GM23338 (cell line): ENCODE measurements around the gene MGRN1. TPM values are rescaled to one million over a fixed set of nuclear protein-coding genes. Genes with fewer than 3 reads are reported as not detected.

ENCODE experiments used
- ATAC-seq: fragments of 200-7000 bp; cut with Tn5 transposase; 3 replicates; pipeline ENCODE4 v1.9.1; 2020
- DNase-seq: peaks from one replicate; pipeline ENCODE4 v3.0.0-alpha.2; 2015; ENCODE audit warnings: low spot score
- H2AFZ ChIP-seq: fragments of 200-600 bp; sonication (generic); 2 replicates; pipeline ENCODE4 v1.8.0; 2016; ENCODE audit warnings: antibody characterized with exemption, mild to moderate bottlenecking, moderate library complexity
- H3F3A ChIP-seq: fragments of 200-600 bp; sonication (generic); replicated peaks from 2 replicates; pipeline ENCODE4 v1.8.0; 2017; ENCODE audit warnings: antibody characterized with exemption, mixed run types, low read depth
- H3K27ac ChIP-seq: fragments of 200-600 bp; sonication (generic); 2 replicates; pipeline ENCODE4 v1.6.1; 2016; ENCODE audit warnings: low read depth
- H3K27me3 ChIP-seq: fragments of 200-600 bp; sonication (generic); 2 replicates; pipeline ENCODE4 v1.8.0; 2016; ENCODE audit warnings: mild to moderate bottlenecking, mixed run types, moderate library complexity; ENCODE audit not compliant: insufficient read depth
- H3K36me3 ChIP-seq: fragments of 200-600 bp; sonication (generic); 2 replicates; pipeline ENCODE4 v1.8.0; 2016; ENCODE audit warnings: mild to moderate bottlenecking; ENCODE audit not compliant: insufficient read depth
- H3K4me1 ChIP-seq: fragments of 200-600 bp; sonication (generic); 2 replicates; pipeline ENCODE4 v1.8.0; 2016; ENCODE audit warnings: mild to moderate bottlenecking, moderate library complexity; ENCODE audit not compliant: insufficient read depth
- H3K4me2 ChIP-seq: fragments of 200-600 bp; sonication (generic); 2 replicates; pipeline ENCODE4 v1.7.1; 2017; ENCODE audit warnings: mixed run types
- H3K4me3 ChIP-seq: fragments of 200-600 bp; sonication (generic); 2 replicates; pipeline ENCODE4 v1.6.1; 2016; ENCODE audit warnings: mixed run types
- H3K79me2 ChIP-seq: fragments of 200-600 bp; sonication (generic); replicated peaks from 2 replicates; pipeline ENCODE4 v1.8.0; 2017; ENCODE audit warnings: mild to moderate bottlenecking; ENCODE audit not compliant: insufficient read depth
- H3K9me2 ChIP-seq: fragments of 200-600 bp; sonication (generic); 2 replicates; pipeline ENCODE4 v1.8.0; 2017; ENCODE audit not compliant: insufficient read depth
- H4K20me1 ChIP-seq: fragments of 200-600 bp; sonication (generic); replicated peaks from 2 replicates; pipeline ENCODE4 v1.8.0; 2017; ENCODE audit warnings: mild to moderate bottlenecking; ENCODE audit not compliant: insufficient read depth
- H3K27ac Mint-ChIP-seq: 2 replicates; pipeline ENCODE4 v1.8.0; 2020; ENCODE audit warnings: inconsistent platforms, mild to moderate bottlenecking, moderate library complexity, mixed read lengths
- H3K27me3 Mint-ChIP-seq: 3 replicates; pipeline ENCODE4 v1.8.0; 2022; ENCODE audit warnings: low read depth, mild to moderate bottlenecking, moderate library complexity, mixed read lengths, inconsistent platforms; ENCODE audit not compliant: insufficient read depth, poor library complexity
- H3K36me3 Mint-ChIP-seq: 3 replicates; pipeline ENCODE4 v1.8.0; 2021; ENCODE audit warnings: low read depth, mild to moderate bottlenecking, inconsistent platforms, moderate library complexity, mixed read lengths
- H3K4me1 Mint-ChIP-seq: 3 replicates; pipeline ENCODE4 v1.8.0; 2020; ENCODE audit warnings: mild to moderate bottlenecking, inconsistent platforms, mixed read lengths
- H3K4me3 Mint-ChIP-seq: 3 replicates; pipeline ENCODE4 v1.8.0; 2021; ENCODE audit warnings: moderate library complexity, mild to moderate bottlenecking, inconsistent platforms, mixed read lengths
- H3K9me3 Mint-ChIP-seq: 3 replicates; pipeline ENCODE4 v1.8.0; 2020; ENCODE audit warnings: moderate library complexity, mild to moderate bottlenecking, inconsistent platforms, mixed read lengths
- CREB1 ChIP-seq: fragments of 250-450 bp; sonication (Bioruptor Pico); IDR thresholded peaks from 2 replicates; pipeline ENCODE4 v1.5.0; 2020; ENCODE audit warnings: low read depth, mild to moderate bottlenecking, moderate library complexity
- EZH2 ChIP-seq: fragments of 200-600 bp; sonication (generic); IDR thresholded peaks from one replicate; pipeline ENCODE4 v1.8.0; 2017; ENCODE audit warnings: antibody characterized with exemption, mild to moderate bottlenecking, low read depth; ENCODE audit not compliant: unreplicated experiment
- EZH2phosphoT487 ChIP-seq: fragments of 200-600 bp; sonication (generic); IDR thresholded peaks from one replicate; pipeline ENCODE4 v1.8.1; 2018; ENCODE audit warnings: antibody characterized with exemption; ENCODE audit not compliant: unreplicated experiment
- JUNB ChIP-seq: IDR thresholded peaks from one replicate; pipeline ENCODE4 v1.6.1; 2016; ENCODE audit warnings: antibody characterized with exemption; ENCODE audit not compliant: unreplicated experiment
- NANOG ChIP-seq: IDR thresholded peaks from 2 replicates; pipeline ENCODE4 v1.6.1; 2016; ENCODE audit warnings: antibody characterized with exemption, borderline replicate concordance
- POLR2AphosphoS5 ChIP-seq: IDR thresholded peaks from 2 replicates; pipeline ENCODE4 v1.6.1; 2016; ENCODE audit warnings: antibody characterized with exemption, low read depth
- STAT1 ChIP-seq: IDR thresholded peaks from one replicate; pipeline ENCODE4 v1.6.1; 2016; ENCODE audit warnings: antibody characterized with exemption; ENCODE audit not compliant: unreplicated experiment
- ZNF114 ChIP-seq: fragments of 250-450 bp; sonication (Bioruptor Pico); IDR thresholded peaks from 2 replicates; pipeline ENCODE4 v1.5.0; 2020; ENCODE audit warnings: mild to moderate bottlenecking, moderate library complexity
- ZNF331 ChIP-seq: fragments of 250-450 bp; sonication (Bioruptor Pico); IDR thresholded peaks from 2 replicates; pipeline ENCODE4 v1.5.0; 2020; ENCODE audit warnings: low read depth, mild to moderate bottlenecking, moderate library complexity
- polyA plus RNA-seq: library from polyadenylated mRNA; unstranded; fragments of >200 nt; fragmentation: Nextera tagmentation; extraction: Ambion mirVana; gene quantifications from 2 replicates; pipeline ENCODE4 v1.2.1, GENCODE V29; 2016
- total RNA-seq: library from RNA; depleted of rRNA; stranded (reverse); fragments of >200 nt; shearing (Covaris generic); gene quantifications from 2 replicates; pipeline ENCODE4 v1.2.3, GENCODE V29; 2014
- TF ChIP-seq, protein P1 (sequence below), 2 experiments: fragments of 200-600 bp in 1 of 2; sonication (generic) in 1 of 2; conservative IDR thresholded peaks; 2 replicates each; pipeline versions ENCODE4 v1.5.1 to v1.6.1; 2016 to 2017; ENCODE audit warnings: antibody characterized with exemption in 2 of 2, low read depth in 2 of 2, mild to moderate bottlenecking in 2 of 2, moderate library complexity in 1 of 2
- TF ChIP-seq, protein P2 (sequence below): fragments of 250-450 bp; sonication (Bioruptor Pico); IDR thresholded peaks from 2 replicates; pipeline ENCODE4 v1.5.0; 2020; ENCODE audit warnings: mild to moderate bottlenecking, moderate library complexity
- TF ChIP-seq, protein P3 (sequence below): IDR thresholded peaks from one replicate; pipeline ENCODE4 v1.6.1; 2018; ENCODE audit warnings: antibody characterized with exemption; ENCODE audit not compliant: unreplicated experiment
- TF ChIP-seq, protein P4 (sequence below): IDR thresholded peaks from 2 replicates; pipeline ENCODE4 v1.6.1; 2016; ENCODE audit warnings: antibody characterized with exemption

MGRN1 gene
- total and polyA plus RNA-seq, 2 experiments from 2014 or later: 13.1 to 71.8 TPM

DNA sequence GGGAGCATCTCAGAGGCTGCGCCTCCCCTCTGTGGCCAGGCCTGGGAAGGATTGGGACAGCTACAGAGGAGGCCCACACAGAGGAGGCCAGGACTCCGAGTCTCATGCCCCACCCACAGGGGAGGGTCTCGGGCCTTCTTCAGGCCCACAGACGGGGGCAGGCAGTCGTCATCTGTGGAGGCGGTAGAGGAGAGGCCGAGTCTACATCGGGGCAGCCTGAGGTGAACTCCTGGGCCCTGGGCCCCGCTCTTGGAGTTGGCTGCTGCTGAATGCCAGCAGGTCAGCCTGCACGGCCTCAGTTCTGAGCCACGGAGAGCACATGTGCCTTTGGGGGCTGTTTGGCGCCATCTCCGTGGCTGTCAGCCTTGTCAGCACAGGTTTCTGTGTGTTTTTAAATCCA lies 60.7 kb downstream of the MGRN1 start:
- Histone ChIP-seq H3K36me3 (no peaks in the 10 kb centered on the region), H3K4me2 (no peak overlapping the region), H3K27ac (no peak overlapping the region), H3K4me3 (no peak overlapping the region), H2AFZ (no peak overlapping the region), H3K79me2 (no peaks in the 10 kb centered on the region), H3K4me1 (no peaks in the 10 kb centered on the region), H3K9me2 (no peaks in the 10 kb centered on the region), H3K27me3 (no peaks in the 10 kb centered on the region), H3F3A (no peaks in the 10 kb centered on the region), H4K20me1 (no peaks in the 10 kb centered on the region)
- Mint-ChIP-seq H3K4me3 (no peak overlapping the region), H3K9me3 (no peaks in the 10 kb centered on the region), H3K27ac (no peak overlapping the region), H3K27me3 (peaks cover 11% of the 10 kb centered on the region), H3K36me3 (peaks cover 13% of the 10 kb centered on the region; the same call in 2 of the 3 replicates), H3K4me1 (no peaks in the 10 kb centered on the region)
- DNase-seq: no peak
- ATAC-seq: no peak
- TF ChIP-seq JUNB: no peak
- TF ChIP-seq EZH2phosphoT487: no peak
- no peak for TF ChIP-seq POLR2AphosphoS5
- TF ChIP-seq, protein P1, sequence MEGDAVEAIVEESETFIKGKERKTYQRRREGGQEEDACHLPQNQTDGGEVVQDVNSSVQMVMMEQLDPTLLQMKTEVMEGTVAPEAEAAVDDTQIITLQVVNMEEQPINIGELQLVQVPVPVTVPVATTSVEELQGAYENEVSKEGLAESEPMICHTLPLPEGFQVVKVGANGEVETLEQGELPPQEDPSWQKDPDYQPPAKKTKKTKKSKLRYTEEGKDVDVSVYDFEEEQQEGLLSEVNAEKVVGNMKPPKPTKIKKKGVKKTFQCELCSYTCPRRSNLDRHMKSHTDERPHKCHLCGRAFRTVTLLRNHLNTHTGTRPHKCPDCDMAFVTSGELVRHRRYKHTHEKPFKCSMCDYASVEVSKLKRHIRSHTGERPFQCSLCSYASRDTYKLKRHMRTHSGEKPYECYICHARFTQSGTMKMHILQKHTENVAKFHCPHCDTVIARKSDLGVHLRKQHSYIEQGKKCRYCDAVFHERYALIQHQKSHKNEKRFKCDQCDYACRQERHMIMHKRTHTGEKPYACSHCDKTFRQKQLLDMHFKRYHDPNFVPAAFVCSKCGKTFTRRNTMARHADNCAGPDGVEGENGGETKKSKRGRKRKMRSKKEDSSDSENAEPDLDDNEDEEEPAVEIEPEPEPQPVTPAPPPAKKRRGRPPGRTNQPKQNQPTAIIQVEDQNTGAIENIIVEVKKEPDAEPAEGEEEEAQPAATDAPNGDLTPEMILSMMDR (conservative IDR thresholded peaks at IDR 0.05; ENCODE audit: low read depth in 2 of 2): no peak
- no peak for TF ChIP-seq STAT1
- TF ChIP-seq, protein P2, sequence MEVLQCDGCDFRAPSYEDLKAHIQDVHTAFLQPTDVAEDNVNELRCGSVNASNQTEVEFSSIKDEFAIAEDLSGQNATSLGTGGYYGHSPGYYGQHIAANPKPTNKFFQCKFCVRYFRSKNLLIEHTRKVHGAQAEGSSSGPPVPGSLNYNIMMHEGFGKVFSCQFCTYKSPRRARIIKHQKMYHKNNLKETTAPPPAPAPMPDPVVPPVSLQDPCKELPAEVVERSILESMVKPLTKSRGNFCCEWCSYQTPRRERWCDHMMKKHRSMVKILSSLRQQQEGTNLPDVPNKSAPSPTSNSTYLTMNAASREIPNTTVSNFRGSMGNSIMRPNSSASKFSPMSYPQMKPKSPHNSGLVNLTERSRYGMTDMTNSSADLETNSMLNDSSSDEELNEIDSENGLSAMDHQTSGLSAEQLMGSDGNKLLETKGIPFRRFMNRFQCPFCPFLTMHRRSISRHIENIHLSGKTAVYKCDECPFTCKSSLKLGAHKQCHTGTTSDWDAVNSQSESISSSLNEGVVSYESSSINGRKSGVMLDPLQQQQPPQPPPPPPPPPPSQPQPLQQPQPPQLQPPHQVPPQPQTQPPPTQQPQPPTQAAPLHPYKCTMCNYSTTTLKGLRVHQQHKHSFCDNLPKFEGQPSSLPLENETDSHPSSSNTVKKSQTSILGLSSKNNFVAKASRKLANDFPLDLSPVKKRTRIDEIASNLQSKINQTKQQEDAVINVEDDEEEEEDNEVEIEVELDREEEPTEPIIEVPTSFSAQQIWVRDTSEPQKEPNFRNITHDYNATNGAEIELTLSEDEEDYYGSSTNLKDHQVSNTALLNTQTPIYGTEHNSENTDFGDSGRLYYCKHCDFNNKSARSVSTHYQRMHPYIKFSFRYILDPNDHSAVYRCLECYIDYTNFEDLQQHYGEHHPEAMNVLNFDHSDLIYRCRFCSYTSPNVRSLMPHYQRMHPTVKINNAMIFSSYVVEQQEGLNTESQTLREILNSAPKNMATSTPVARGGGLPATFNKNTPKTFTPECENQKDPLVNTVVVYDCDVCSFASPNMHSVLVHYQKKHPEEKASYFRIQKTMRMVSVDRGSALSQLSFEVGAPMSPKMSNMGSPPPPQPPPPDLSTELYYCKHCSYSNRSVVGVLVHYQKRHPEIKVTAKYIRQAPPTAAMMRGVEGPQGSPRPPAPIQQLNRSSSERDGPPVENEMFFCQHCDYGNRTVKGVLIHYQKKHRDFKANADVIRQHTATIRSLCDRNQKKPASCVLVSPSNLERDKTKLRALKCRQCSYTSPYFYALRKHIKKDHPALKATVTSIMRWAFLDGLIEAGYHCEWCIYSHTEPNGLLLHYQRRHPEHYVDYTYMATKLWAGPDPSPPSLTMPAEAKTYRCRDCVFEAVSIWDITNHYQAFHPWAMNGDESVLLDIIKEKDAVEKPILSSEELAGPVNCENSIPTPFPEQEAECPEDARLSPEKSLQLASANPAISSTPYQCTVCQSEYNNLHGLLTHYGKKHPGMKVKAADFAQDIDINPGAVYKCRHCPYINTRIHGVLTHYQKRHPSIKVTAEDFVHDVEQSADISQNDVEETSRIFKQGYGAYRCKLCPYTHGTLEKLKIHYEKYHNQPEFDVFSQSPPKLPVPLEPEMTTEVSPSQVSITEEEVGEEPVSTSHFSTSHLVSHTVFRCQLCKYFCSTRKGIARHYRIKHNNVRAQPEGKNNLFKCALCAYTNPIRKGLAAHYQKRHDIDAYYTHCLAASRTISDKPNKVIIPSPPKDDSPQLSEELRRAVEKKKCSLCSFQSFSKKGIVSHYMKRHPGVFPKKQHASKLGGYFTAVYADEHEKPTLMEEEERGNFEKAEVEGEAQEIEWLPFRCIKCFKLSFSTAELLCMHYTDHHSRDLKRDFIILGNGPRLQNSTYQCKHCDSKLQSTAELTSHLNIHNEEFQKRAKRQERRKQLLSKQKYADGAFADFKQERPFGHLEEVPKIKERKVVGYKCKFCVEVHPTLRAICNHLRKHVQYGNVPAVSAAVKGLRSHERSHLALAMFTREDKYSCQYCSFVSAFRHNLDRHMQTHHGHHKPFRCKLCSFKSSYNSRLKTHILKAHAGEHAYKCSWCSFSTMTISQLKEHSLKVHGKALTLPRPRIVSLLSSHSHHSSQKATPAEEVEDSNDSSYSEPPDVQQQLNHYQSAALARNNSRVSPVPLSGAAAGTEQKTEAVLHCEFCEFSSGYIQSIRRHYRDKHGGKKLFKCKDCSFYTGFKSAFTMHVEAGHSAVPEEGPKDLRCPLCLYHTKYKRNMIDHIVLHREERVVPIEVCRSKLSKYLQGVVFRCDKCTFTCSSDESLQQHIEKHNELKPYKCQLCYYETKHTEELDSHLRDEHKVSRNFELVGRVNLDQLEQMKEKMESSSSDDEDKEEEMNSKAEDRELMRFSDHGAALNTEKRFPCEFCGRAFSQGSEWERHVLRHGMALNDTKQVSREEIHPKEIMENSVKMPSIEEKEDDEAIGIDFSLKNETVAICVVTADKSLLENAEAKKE: no peak
- TF ChIP-seq ZNF331 (CRISPR knock-in tag): no peak
- TF ChIP-seq EZH2: no peak
- no peak for TF ChIP-seq ZNF114
- no peak for TF ChIP-seq NANOG
- TF ChIP-seq, protein P3, sequence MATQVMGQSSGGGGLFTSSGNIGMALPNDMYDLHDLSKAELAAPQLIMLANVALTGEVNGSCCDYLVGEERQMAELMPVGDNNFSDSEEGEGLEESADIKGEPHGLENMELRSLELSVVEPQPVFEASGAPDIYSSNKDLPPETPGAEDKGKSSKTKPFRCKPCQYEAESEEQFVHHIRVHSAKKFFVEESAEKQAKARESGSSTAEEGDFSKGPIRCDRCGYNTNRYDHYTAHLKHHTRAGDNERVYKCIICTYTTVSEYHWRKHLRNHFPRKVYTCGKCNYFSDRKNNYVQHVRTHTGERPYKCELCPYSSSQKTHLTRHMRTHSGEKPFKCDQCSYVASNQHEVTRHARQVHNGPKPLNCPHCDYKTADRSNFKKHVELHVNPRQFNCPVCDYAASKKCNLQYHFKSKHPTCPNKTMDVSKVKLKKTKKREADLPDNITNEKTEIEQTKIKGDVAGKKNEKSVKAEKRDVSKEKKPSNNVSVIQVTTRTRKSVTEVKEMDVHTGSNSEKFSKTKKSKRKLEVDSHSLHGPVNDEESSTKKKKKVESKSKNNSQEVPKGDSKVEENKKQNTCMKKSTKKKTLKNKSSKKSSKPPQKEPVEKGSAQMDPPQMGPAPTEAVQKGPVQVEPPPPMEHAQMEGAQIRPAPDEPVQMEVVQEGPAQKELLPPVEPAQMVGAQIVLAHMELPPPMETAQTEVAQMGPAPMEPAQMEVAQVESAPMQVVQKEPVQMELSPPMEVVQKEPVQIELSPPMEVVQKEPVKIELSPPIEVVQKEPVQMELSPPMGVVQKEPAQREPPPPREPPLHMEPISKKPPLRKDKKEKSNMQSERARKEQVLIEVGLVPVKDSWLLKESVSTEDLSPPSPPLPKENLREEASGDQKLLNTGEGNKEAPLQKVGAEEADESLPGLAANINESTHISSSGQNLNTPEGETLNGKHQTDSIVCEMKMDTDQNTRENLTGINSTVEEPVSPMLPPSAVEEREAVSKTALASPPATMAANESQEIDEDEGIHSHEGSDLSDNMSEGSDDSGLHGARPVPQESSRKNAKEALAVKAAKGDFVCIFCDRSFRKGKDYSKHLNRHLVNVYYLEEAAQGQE: no peak
- no peak for TF ChIP-seq CREB1 (CRISPR knock-in tag)
- TF ChIP-seq, protein P4, sequence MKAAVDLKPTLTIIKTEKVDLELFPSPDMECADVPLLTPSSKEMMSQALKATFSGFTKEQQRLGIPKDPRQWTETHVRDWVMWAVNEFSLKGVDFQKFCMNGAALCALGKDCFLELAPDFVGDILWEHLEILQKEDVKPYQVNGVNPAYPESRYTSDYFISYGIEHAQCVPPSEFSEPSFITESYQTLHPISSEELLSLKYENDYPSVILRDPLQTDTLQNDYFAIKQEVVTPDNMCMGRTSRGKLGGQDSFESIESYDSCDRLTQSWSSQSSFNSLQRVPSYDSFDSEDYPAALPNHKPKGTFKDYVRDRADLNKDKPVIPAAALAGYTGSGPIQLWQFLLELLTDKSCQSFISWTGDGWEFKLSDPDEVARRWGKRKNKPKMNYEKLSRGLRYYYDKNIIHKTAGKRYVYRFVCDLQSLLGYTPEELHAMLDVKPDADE: no peak
